ENCODE measurements around the gene ARL16.

ARL16 gene

DNA sequence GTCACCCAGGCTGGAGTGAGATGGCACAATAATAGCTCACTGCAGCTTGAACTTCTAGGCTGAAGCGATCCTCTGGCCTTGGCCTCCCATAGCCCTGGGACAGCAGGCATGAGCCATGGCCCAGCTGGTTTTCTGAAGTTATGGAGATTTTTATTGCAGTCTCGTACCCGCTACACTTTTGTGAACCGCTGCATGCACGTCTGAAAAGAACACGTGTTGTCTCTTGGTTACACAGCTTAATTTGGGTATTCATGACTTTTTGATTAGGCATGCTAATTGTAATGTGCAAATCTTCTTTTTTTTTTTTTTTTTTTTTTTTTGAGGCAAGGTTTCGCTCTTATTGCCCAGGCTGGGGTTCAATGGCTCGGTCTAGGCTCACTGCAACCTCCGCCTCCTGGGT, 41.8 kb upstream of the ARL16 start:
- Histone ChIP-seq H3K79me2 (ENCODE audit: low read length) (no peaks in the 10 kb centered on the region), H3K27ac (ENCODE audit: low read length) (no peak overlapping the region), H3K36me3 (replicated peaks; ENCODE audit: insufficient read depth, low read length) (no peaks in the 10 kb centered on the region), H3K9me3 (replicated peaks; ENCODE audit: insufficient read depth, low read length) (no peaks in the 10 kb centered on the region), H4K20me1 (ENCODE audit: insufficient read depth, low read length) (no peaks in the 10 kb centered on the region), H2AFZ (ENCODE audit: low read length) (no peak overlapping the region), H3K9me2 (replicated peaks; ENCODE audit: insufficient read depth, low read length) (no peaks in the 10 kb centered on the region), H3K4me1 (ENCODE audit: low read length) (peaks cover 17% of the 10 kb centered on the region), H3K27me3 (replicated peaks; ENCODE audit: insufficient read depth, low read length) (no peaks in the 10 kb centered on the region), H3K4me2 (ENCODE audit: low read depth, low read length) (no peak overlapping the region), H3F3A (ENCODE audit: insufficient read depth, low read length) (peaks cover 16% of the 10 kb centered on the region), H3K9ac (ENCODE audit: low read length) (no peak overlapping the region), H3K4me3 (ENCODE audit: low read length) (no peak overlapping the region)
- TF ChIP-seq EZH2 (optimal IDR thresholded peaks at IDR 0.05; ENCODE audit: low read depth, low read length) (no peak), EZH2phosphoT487 (IDR thresholded peaks at IDR 0.05; ENCODE audit: low read length) (no peak)
- TF ChIP-seq, protein P1, sequence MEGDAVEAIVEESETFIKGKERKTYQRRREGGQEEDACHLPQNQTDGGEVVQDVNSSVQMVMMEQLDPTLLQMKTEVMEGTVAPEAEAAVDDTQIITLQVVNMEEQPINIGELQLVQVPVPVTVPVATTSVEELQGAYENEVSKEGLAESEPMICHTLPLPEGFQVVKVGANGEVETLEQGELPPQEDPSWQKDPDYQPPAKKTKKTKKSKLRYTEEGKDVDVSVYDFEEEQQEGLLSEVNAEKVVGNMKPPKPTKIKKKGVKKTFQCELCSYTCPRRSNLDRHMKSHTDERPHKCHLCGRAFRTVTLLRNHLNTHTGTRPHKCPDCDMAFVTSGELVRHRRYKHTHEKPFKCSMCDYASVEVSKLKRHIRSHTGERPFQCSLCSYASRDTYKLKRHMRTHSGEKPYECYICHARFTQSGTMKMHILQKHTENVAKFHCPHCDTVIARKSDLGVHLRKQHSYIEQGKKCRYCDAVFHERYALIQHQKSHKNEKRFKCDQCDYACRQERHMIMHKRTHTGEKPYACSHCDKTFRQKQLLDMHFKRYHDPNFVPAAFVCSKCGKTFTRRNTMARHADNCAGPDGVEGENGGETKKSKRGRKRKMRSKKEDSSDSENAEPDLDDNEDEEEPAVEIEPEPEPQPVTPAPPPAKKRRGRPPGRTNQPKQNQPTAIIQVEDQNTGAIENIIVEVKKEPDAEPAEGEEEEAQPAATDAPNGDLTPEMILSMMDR (IDR thresholded peaks at IDR 0.05; ENCODE audit: low read length) = no peak
- no peak for DNase-seq

DNA sequence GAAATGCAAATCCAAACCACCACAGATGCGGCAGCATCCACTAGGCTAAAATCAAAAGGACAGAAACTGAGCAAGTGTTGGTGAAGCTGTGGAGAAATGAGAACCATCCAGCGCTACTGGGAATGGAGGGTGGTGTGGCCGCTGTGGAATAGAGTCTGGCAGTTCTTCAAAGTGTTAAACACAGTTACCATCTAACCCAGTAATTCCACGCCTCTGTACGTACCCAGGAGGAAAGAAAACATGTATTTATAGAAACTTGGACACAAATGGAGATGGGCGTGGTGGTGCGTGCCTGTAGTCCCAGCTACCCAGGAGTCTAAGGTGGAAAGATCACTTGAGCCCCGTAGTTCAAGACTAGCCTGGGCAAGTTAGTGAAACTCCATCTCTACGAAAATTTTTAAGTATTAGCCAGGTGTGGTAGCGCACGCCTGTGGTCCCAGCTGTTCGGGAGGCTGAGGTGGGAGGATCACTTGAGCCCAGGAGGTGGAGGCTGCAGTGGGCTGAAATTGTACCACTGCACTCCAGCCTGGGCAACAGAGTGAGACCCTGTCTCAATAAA, 40.1 kb upstream of the ARL16 start:
- Histone ChIP-seq H3K79me2 (ENCODE audit: low read length) (no peaks in the 10 kb centered on the region), H3K27me3 (replicated peaks; ENCODE audit: insufficient read depth, low read length) (no peaks in the 10 kb centered on the region), H3K27ac (ENCODE audit: low read length) (no peak overlapping the region), H3K9me3 (replicated peaks; ENCODE audit: insufficient read depth, low read length) (no peaks in the 10 kb centered on the region), H3K4me1 (ENCODE audit: low read length) (peaks cover 17% of the 10 kb centered on the region), H3K36me3 (replicated peaks; ENCODE audit: insufficient read depth, low read length) (no peaks in the 10 kb centered on the region), H4K20me1 (ENCODE audit: insufficient read depth, low read length) (no peaks in the 10 kb centered on the region), H3K9me2 (replicated peaks; ENCODE audit: insufficient read depth, low read length) (no peaks in the 10 kb centered on the region), H3F3A (ENCODE audit: insufficient read depth, low read length) (peaks cover 16% of the 10 kb centered on the region), H3K4me3 (ENCODE audit: low read length) (no peak overlapping the region), H2AFZ (ENCODE audit: low read length) (no peak overlapping the region), H3K9ac (ENCODE audit: low read length) (no peak overlapping the region), H3K4me2 (ENCODE audit: low read depth, low read length) (no peak overlapping the region)
- TF ChIP-seq, protein P1 (IDR thresholded peaks at IDR 0.05; ENCODE audit: low read length) = no peak
- no peak for TF ChIP-seq EZH2phosphoT487 (IDR thresholded peaks at IDR 0.05; ENCODE audit: low read length)
- no peak for TF ChIP-seq EZH2 (optimal IDR thresholded peaks at IDR 0.05; ENCODE audit: low read depth, low read length)
- no peak for DNase-seq

DNA sequence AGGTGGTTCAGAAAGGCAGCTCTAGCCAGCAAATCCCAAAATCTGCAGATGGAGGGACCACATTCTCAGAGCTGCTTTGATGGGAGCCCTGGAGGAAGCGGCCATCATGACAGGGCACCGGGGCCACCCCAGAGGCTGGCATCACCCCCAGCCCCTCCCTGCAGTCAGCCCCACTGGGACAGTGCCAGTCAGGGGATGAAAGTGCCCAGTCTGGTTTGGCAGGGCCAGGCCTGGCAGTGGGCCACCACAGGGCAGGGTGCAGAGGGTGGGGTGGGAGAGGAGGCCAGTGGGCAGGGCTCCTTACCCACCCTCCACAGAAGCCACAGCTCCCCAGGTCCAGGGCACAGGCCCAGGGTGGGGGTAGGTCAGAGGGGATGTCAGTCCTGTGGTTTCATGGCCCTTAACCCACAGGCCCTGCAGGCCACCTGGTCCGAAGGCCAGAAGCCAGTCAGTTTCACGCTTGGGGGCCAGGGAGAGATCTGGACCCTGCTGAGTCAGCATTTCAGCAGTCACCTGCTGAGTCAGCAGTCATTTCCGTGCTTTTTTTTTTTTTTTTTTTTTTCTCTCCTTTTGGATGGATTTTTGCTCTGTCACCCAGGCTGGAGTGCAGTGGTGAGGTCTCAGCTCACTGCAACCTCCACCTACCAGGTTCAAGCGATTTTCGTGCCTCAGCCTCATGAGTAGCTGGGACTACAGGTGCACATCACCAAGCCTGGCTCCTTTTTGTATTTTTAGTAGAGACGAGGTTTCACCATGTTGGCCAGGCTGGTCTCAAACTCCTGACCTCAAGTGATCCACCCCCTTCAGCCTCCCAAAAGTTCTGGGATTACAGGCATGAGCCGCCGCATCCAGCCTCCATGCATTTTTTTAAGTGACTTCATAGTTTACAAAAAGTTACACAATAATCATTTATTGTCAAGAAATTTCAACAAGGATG, 38.9 kb upstream of the ARL16 start:
- Histone ChIP-seq H3K27ac (ENCODE audit: low read length) (peak overlapping the region; percentile 47; the same call in 1 of the 2 replicates), H3K9ac (ENCODE audit: low read length) (no peak overlapping the region)

More for the DNA sequence above, 38.9 kb upstream of the ARL16 start:
- H4K20me1 ChIP-seq (ENCODE audit: insufficient read depth, low read length) = no peaks in the 10 kb centered on the region
- TF ChIP-seq, protein P1 (IDR thresholded peaks at IDR 0.05; ENCODE audit: low read length) = no peak
- no peak for TF ChIP-seq EZH2phosphoT487 (IDR thresholded peaks at IDR 0.05; ENCODE audit: low read length)
- TF ChIP-seq EZH2 (optimal IDR thresholded peaks at IDR 0.05; ENCODE audit: low read depth, low read length) = no peak
- peak; percentile 67 for DNase-seq
- H2AFZ ChIP-seq (ENCODE audit: low read length) = no peak overlapping the region
- H3K36me3 ChIP-seq (replicated peaks; ENCODE audit: insufficient read depth, low read length) = no peaks in the 10 kb centered on the region
- H3K79me2 ChIP-seq (ENCODE audit: low read length) = no peaks in the 10 kb centered on the region
- H3K9me3 ChIP-seq (replicated peaks; ENCODE audit: insufficient read depth, low read length) = no peaks in the 10 kb centered on the region
- no peaks in the 10 kb centered on the region for H3K9me2 ChIP-seq (replicated peaks; ENCODE audit: insufficient read depth, low read length)
- peaks cover 17% of the 10 kb centered on the region for H3K4me1 ChIP-seq (ENCODE audit: low read length)
- H3K4me3 ChIP-seq (ENCODE audit: low read length) = no peak overlapping the region
- no peaks in the 10 kb centered on the region for H3K27me3 ChIP-seq (replicated peaks; ENCODE audit: insufficient read depth, low read length)
- H3K4me2 ChIP-seq (ENCODE audit: low read depth, low read length) = peak overlapping the region; percentile 16; the same call in 1 of the 2 replicates
- peaks cover 16% of the 10 kb centered on the region for H3F3A ChIP-seq (ENCODE audit: insufficient read depth, low read length)
